ENCODE data around the gene SNX25.

- TF ChIP-seq CTCF (conservative IDR thresholded peaks at IDR 0.05; ENCODE audit: low read depth, low read length): no peak
- TF ChIP-seq EZH2 (IDR thresholded peaks at IDR 0.05; ENCODE audit: borderline replicate concordance, low read depth, low read length, poor library complexity, severe bottlenecking): no peak
Observed at GRCh38 chr4:185378264-185378663, 168.9 kb downstream of the SNX25 start.

All from A673 (cell line).